Psoas muscle (tissue), 8 donors: ENCODE measurements around the gene ACOT6. TPM values are rescaled to one million over a fixed set of nuclear protein-coding genes. Genes with fewer than 3 reads are reported as not detected.
"Not testable (repeated sequence)": the region's sequence is repeated elsewhere in the genome, so short reads cannot be mapped to it uniquely, and the experiment has no call there.

ENCODE experiments used
- ATAC-seq, 4 donors: fragments of 200-7000 bp; cut with Tn5 transposase; one replicate each; pipeline ENCODE4 v1.9.1; 2020; ENCODE audit warnings: moderate library complexity in 3 of 4, mild to moderate bottlenecking in 2 of 4
- DNase-seq, 2 donors: peaks; one replicate each; pipeline ENCODE4 v3.0.0-alpha.2; 2020
- H3K27ac ChIP-seq: fragments of 200-600 bp; one replicate; pipeline ENCODE4 v1.8.0; 2022
- H3K27me3 ChIP-seq, 3 donors: fragments of 200-600 bp in 1 of 3; one replicate each; pipeline versions ENCODE4 v1.6.1 to v1.8.0; 2013 to 2022; ENCODE audit warnings: low read length in 2 of 3, mild to moderate bottlenecking in 2 of 3, moderate library complexity in 1 of 3; ENCODE audit not compliant: insufficient read depth in 3 of 3
- H3K36me3 ChIP-seq, 2 donors: fragments of 200-600 bp in 1 of 2; one replicate each; pipeline versions ENCODE4 v1.6.1 to v1.8.0; 2013 to 2022; ENCODE audit warnings: low read depth in 1 of 2, mild to moderate bottlenecking in 1 of 2, moderate library complexity in 1 of 2; ENCODE audit not compliant: insufficient read depth in 1 of 2
- H3K4me1 ChIP-seq: fragments of 200-600 bp; one replicate; pipeline ENCODE4 v1.8.0; 2022
- H3K4me3 ChIP-seq: fragments of 200-600 bp; one replicate; pipeline ENCODE4 v1.8.0; 2022; ENCODE audit warnings: mild to moderate bottlenecking
- H3K9me3 ChIP-seq: fragments of 200-600 bp; one replicate; pipeline ENCODE4 v1.8.0; 2022
- CTCF ChIP-seq: fragments of 200-600 bp; IDR thresholded peaks from one replicate; pipeline ENCODE4 v1.8.0; 2022; ENCODE audit warnings: antibody characterized with exemption
- WGBS, 3 donors: extraction: QIAGEN DNeasy Blood & Tissue Kit; methylation state at CpG; one replicate each; pipeline versions ENCODE4 v1.1.6 to v1.1.7; 2013; 5-methylcytosine and 5-hydroxymethylcytosine counted together
- intact Hi-C, 2 donors: fragments of 100-400 bp; cut with DNase I; formaldehyde crosslinking; loops; one replicate each; pipeline versions ENCODE4 v1.11.0 to v1.14.2; 2022
- polyA plus RNA-seq, 3 donors: library from polyadenylated mRNA; stranded (reverse); fragments of 200-250 nt; gene quantifications; one replicate each; pipeline ENCODE4 v1.2.3, GENCODE V29; 2013
- total RNA-seq, 4 donors: library from RNA; stranded (reverse); fragmentation: NEBNext Ultra II Directional in 2 of 4; extraction: Animal tissue kit (Norgen Biotek cat#: 25700) in 2 of 4; gene quantifications; one replicate each; pipeline versions ENCODE4 v1.2.1 to v1.2.4, GENCODE V29; 2021 to 2023
- donor health status: healthy with polysubstance abuse.
- donor health status: DM: no; HTN: no; CAD: no; lungs with moderate emphysema.
- donor health status: Bipolar disorder and iron deficiency.
- donor health status: healthy.
- donor health status: DM: yes; HTN: yes; CAD: no.
- donor health status: DM: no; HTN: no; CAD: no.
- donor health status: DM: no; HTN: no; CAD: no.
- donor health status: DM: yes; HTN: yes; CAD: no.

The ACOT6 gene
- total and polyA plus RNA-seq, 7 donors, result not detected

DNA sequence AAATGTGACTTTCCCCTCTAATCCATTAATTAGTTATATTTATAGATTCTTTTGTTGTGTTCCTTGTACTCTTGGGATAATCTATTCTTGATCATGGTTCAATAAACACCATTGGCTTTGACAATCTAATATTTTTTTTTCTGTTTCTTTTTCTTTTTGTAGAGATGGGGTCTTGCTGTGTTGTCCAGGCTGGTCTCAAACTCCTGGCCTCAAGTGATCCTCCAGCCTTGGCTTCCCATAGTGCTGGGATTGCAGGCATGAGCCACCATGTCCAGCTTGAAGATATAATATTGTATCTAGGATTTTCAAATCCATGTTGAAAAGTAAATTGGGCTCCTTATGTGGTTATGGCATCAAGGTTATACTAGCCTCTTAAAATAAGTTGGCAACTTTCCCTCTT is 38.7 kb downstream of the ACOT6 start:
- DNase-seq (no peak), ATAC-seq (no peak)
- no peak for TF ChIP-seq CTCF
- Histone ChIP-seq H3K27me3 (no peaks in the 10 kb centered on the region), H3K9me3 (no peaks in the 10 kb centered on the region), H3K4me1 (no peaks in the 10 kb centered on the region), H3K27ac (no peak overlapping the region), H3K36me3 (peaks cover 0 to 11% of the 10 kb centered on the region in 2 donors), H3K4me3 (no peak overlapping the region)
- intact Hi-C loops, result no loop called here

- H3K4me1 ChIP-seq, result no peaks in the 10 kb centered on the region
- H3K9me3 ChIP-seq, result no peaks in the 10 kb centered on the region
- intact Hi-C loops, result no loop called here
- no peak for ATAC-seq
- no peak for DNase-seq
- TF ChIP-seq CTCF, result no peak
- H3K27ac ChIP-seq, result no peak overlapping the region
- WGBS, 3 donors, result 93 to 98% (median 95%) methylated on average over 1 of the region's 1 CpG
- no peak overlapping the region for H3K4me3 ChIP-seq
- H3K27me3 ChIP-seq, result no peaks in the 10 kb centered on the region
- H3K36me3 ChIP-seq, result peaks cover 0 to 11% of the 10 kb centered on the region in 2 donors
Measured at GRCh38 chr14:73655851-73656250, 43.5 kb downstream of the ACOT6 start.

DNA sequence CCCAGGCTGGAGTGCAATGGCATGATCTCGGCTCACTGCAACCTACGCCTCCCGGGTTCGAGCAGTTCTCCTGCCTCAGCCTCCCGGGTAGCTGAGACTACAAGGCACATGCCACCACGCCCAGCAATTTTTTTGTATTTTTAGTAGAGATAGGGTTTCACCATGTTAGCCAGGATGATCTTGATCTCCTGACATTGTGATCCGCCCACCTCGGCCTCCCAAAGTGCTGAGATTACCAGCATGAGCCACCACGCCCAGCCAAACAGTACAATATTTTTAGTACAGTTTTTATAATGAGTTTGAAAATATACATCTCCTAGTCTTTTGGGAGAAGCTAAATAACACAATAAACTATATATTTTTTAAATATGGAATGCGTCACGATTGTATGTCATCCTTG is 46.9 kb downstream of the ACOT6 start:
- WGBS, 3 donors, result 89 to 95% (median 90%) methylated on average over 11 of the region's 11 CpGs

GRCh38 chr14:73660511-73660910 is 48.2 kb downstream of the ACOT6 start:
- Histone ChIP-seq H3K4me3 (no peak overlapping the region), H3K36me3 (peaks cover 0 to 5% of the 10 kb centered on the region in 2 donors), H3K4me1 (no peaks in the 10 kb centered on the region), H3K27me3 (no peaks in the 10 kb centered on the region), H3K9me3 (no peaks in the 10 kb centered on the region), H3K27ac (no peak overlapping the region)
- 88 to 97% (median 90%) methylated on average over 2 of the region's 2 CpGs for WGBS, 3 donors
- intact Hi-C loops, result no loop called here
- no peak for DNase-seq
- ATAC-seq, result no peak
- TF ChIP-seq CTCF, result no peak

More for the DNA sequence above, 46.9 kb downstream of the ACOT6 start:
- H3K9me3 ChIP-seq, ATAC-seq, H3K36me3 ChIP-seq, H3K4me3 ChIP-seq, H3K27me3 ChIP-seq, H3K27ac ChIP-seq, H3K4me1 ChIP-seq, intact Hi-C loops, DNase-seq: not testable (repeated sequence)

GRCh38 chr14:73661872-73662271 is 49.6 kb downstream of the ACOT6 start:
- no peak for TF ChIP-seq CTCF
- H3K36me3 ChIP-seq, result peaks cover 0 to 5% of the 10 kb centered on the region in 2 donors
- ATAC-seq, result no peak
- no peak for DNase-seq
- no peak overlapping the region for H3K27ac ChIP-seq
- 46 to 58% (median 46%) methylated on average over 2 of the region's 2 CpGs for WGBS, 3 donors
- intact Hi-C loops, result no loop called here
- H3K4me1 ChIP-seq, result no peaks in the 10 kb centered on the region
- no peak overlapping the region for H3K4me3 ChIP-seq
- H3K27me3 ChIP-seq, result no peaks in the 10 kb centered on the region
- H3K9me3 ChIP-seq, result no peaks in the 10 kb centered on the region
